Fibroblast of villous mesenchyme (primary cell): ENCODE data around the gene PLAAT5. TPM values are rescaled to one million over a fixed set of nuclear protein-coding genes. Genes with fewer than 3 reads are reported as not detected.
A peak's percentile ranks its signal among the peaks of the same experiment; 100 is the strongest.

Source experiments
- DNase-seq: peaks from one replicate; pipeline ENCODE4 v3.0.0-alpha.2; 2010; ENCODE audit warnings: low read depth
- H3K4me3 ChIP-seq: 2 replicates; pipeline ENCODE4 v1.5.1; 2011; ENCODE audit warnings: low read depth, mild to moderate bottlenecking, low read length
- total RNA-seq: library from RNA; depleted of rRNA; stranded (reverse); fragments of >200 nt; gene quantifications from 2 replicates; pipeline ENCODE4 v1.2.3, GENCODE V29; 2012
- TF ChIP-seq, protein P1 (sequence below): IDR thresholded peaks from 2 replicates; pipeline ENCODE4 v1.5.1; 2012; ENCODE audit warnings: low read depth, mild to moderate bottlenecking, low read length; ENCODE audit not compliant: insufficient read depth

PLAAT5 gene
- not detected in 2 replicates for total RNA-seq

DNA sequence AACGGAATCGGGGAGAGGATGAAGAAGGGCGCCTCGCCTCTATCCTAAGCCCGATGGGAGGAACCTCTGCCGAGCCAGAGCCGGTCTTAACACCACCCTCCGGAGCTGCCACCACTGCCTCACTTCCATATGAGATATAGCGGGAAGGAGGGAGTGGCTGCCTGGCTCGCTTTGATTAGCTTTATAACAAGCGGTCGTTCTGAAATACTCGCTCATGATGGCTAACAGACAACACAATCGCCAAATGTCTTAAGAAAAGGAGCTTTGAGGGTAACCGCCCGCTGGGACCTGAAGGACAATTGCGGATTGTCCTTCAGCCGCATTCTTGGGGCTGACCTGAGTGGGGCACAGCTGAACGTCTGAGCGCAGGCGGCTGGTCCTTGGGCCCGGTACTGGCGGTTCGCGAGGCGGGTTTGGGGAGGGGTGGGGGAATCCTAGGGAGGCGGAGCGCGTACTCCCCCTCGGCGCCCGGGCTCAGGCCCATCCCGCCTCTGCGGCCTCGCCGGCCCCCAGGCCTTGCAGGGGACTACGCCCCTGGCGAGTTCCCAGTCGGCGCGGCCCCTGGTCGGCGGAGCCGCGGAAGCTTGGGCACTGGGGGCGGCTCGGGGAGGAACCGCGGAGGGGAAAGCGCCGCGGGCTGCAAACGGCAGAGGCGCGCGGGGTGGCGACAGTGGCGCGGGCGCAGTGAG is at the start of gene PLAAT5:
Gene PLAAT5, minus strand, starts transcription at position 617 of the 689 bp plus-strand sequence. Its CDS starts 133 bp downstream, at position 484.
- H3K4me3 ChIP-seq, result peak within 1 kb of the TSS; percentile 60
- DNase-seq, result peak; percentile 50
- TF ChIP-seq, protein P1, sequence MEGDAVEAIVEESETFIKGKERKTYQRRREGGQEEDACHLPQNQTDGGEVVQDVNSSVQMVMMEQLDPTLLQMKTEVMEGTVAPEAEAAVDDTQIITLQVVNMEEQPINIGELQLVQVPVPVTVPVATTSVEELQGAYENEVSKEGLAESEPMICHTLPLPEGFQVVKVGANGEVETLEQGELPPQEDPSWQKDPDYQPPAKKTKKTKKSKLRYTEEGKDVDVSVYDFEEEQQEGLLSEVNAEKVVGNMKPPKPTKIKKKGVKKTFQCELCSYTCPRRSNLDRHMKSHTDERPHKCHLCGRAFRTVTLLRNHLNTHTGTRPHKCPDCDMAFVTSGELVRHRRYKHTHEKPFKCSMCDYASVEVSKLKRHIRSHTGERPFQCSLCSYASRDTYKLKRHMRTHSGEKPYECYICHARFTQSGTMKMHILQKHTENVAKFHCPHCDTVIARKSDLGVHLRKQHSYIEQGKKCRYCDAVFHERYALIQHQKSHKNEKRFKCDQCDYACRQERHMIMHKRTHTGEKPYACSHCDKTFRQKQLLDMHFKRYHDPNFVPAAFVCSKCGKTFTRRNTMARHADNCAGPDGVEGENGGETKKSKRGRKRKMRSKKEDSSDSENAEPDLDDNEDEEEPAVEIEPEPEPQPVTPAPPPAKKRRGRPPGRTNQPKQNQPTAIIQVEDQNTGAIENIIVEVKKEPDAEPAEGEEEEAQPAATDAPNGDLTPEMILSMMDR, result no peak

- H3K4me3 ChIP-seq, result peak overlapping the region; percentile 50
- peak; percentile 77 for DNase-seq
- TF ChIP-seq, protein P1, result no peak
Observed at GRCh38 chr11:63537293-63538101, 46.5 kb upstream of the PLAAT5 start.

GRCh38 chr11:63536669-63537292 is 45.8 kb upstream of the PLAAT5 start, which contains the start of gene PLAAT4:
Gene PLAAT4 (plus strand): TSS chr11:63536808. CDS start chr11:63536869, 61 bp downstream.
- peak within 1 kb of the TSS; percentile 50 for H3K4me3 ChIP-seq
- TF ChIP-seq, protein P1, result no peak
- DNase-seq, result peak; percentile 89

DNA sequence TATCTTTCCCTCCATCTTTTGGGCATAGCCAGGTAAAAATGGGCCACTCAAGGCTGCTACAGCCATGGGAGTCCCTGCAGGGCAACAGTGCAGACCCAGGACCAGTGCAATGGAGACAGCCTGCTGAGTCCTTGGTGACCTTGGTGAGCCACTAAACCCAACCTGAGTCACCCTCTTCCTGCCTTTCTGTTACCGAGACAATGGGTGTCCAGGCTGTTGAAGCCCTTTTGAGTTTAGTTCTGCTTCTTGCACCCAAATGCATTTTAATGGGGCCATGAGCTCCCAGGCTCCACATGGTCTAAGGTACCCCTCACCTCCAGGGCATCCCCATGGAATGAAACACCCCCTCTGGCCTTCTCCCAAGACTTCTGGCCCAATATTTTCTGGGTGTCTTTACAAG is 44.8 kb upstream of the PLAAT5 start:
- no peak overlapping the region for H3K4me3 ChIP-seq
- no peak for DNase-seq
- TF ChIP-seq, protein P1, result no peak

- peak; percentile 47 for DNase-seq
- TF ChIP-seq, protein P1, result no peak
- no peak overlapping the region for H3K4me3 ChIP-seq
Observed at GRCh38 chr11:63534895-63535461, 44.0 kb upstream of the PLAAT5 start.

DNA sequence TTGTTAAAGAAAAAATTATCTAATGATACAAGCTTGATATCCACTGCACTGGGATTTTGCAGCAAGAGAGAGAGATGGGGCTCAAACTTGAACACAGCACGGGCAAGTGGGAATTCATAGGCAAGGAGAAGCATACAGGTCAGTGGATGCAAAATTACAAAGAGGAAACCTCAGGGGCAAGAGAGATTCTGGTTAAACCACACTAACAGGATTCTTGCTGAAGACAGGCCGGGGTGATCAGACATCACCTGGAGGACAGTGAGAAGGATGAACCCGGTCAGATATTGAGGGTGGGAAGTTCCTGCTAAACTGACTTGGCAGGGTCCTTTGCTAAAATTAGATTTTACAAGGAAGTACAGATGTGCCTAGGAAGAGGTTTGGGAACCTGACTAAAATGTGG is 43.1 kb upstream of the PLAAT5 start:
- TF ChIP-seq, protein P1, result no peak
- DNase-seq, result no peak

More for the DNA sequence above, 43.1 kb upstream of the PLAAT5 start:
- H3K4me3 ChIP-seq, result no peak overlapping the region
